Eye (tissue), 1 donor: Measurements from ENCODE around the gene MEAF6.

Source experiments
- DNase-seq: peaks from one replicate; pipeline ENCODE4 v3.0.0-alpha.2; 2015

Gene MEAF6

GRCh38 chr1:37482796-37483744 is 31.5 kb downstream of the MEAF6 start:
- no peak for DNase-seq

- no peak for DNase-seq
These were observed 32.4 kb downstream of the MEAF6 start for GRCh38 chr1:37482004-37482785.

DNA sequence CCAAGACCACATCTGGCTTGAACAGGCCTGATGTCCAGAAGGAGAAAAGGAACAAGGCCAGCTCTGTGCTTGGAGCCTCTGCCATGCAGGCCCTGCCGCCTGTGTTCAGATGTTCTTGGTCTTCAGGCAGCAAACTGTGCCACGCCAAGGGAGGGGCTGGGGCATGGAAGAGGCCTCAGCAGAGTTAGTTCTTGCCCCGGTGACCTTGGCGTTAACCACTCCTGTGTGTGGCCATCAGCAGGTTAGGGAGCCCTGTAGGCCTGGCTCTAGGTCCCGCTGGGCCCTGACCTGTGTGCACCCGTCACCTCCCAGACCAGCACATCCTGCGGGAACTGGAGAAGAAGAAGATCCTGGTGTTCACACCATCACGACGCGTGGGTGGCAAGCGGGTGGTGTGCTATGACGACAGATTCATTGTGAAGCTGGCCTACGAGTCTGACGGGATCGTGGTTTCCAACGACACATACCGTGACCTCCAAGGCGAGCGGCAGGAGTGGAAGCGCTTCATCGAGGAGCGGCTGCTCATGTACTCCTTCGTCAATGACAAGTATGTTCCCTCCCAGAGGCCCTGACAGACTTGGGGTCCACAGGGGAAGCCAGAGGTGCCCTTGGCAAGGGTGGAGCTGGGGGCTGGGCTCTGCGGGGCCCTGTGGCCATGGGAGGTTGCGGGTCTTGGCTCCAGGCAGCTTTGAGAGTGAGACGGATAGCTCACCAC is 33.1 kb downstream of the MEAF6 start:
- no peak for DNase-seq

DNA sequence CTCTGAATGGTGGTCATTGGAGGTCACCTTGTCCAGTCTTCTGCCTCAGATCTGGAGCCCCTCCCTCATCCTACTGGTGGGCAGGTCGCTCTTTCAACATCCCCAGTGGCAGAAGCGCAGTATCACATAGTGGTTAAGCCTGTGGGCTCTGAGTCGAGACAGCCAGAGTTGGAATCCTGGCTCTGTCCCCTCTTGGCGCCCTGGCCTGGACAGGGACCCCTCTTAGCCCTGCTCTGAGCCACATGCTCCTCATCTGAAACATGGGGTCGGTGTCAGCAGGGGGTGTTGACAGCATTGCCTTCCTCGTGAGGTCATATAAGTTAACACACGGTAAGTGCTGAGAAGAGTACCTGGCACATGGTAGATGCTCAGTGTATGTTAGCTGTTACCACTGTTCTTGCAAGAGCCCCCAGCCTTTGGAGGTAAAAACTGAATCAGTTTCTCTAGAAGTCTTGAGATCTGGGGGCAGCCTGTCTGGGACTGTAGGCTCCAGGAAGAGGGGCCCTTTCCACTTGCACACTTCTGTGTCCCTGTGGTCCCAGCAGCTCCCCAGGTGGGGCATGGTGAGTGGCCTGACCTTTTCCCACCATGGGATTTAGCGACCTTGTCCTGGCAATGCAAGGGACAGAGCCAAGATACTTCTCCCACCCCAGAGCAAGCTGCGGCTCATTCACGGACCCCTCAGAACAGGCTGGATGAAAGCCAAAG is 33.8 kb downstream of the MEAF6 start:
- DNase-seq: no peak

DNA sequence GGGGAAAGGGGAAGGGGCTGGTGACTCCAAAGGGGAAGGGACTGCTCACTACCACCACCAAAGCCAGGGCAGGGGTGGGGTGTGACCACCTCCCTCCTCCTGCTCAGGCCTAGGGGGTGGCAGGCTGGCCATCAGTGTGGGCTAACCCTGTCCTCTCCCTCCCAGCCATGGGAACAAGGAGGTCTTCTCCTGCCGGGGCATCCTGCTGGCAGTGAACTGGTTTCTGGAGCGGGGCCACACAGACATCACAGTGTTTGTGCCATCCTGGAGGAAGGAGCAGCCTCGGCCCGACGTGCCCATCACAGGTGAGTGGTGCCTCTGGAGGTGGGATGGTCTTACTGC is 34.5 kb downstream of the MEAF6 start:
- no peak for DNase-seq

GRCh38 chr1:37479255-37480124 is 35.1 kb downstream of the MEAF6 start:
- no peak for DNase-seq

GRCh38 chr1:37478890-37479254 is 35.7 kb downstream of the MEAF6 start:
- DNase-seq: no peak

DNA sequence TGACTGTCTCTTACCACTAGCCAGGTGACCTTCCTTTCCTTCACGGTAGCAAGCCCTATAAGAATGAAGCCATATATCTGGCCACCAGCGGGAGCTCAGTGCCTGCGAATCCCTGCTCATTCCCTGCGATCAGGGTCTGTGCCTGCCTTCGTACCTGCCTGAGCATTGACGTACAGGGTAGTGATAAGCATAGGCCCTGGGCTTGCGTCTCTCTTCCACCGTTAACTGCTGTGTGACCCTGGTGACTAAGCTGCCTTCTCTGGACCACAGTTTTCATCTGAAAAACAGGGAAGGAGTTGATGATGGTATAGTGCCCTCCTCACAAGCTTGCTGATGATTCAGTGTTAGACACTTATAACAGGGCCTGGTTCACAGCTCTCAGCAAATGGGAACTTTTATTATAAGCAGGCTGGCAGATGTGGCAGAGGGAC is 36.1 kb downstream of the MEAF6 start:
- no peak for DNase-seq

DNA sequence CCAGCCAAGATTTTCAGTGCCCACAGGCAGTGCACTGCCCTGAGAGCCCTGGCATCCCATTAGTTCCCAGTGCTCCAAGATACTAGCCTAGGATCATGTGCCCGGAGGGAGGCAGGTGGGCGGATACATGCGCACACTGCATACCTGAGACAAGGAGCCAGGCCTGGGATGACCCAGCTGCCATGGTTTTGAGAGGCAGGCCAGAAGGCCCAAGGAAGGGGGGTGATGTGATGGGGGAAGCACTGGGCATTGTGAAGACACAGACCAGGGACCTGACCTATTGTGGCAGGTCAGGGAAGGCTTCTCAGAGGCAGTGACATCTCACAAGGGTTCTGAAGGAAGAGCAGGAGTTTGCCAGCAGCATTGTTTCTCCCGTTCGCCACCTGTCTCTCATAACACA is 36.6 kb downstream of the MEAF6 start:
- DNase-seq: no peak

DNA sequence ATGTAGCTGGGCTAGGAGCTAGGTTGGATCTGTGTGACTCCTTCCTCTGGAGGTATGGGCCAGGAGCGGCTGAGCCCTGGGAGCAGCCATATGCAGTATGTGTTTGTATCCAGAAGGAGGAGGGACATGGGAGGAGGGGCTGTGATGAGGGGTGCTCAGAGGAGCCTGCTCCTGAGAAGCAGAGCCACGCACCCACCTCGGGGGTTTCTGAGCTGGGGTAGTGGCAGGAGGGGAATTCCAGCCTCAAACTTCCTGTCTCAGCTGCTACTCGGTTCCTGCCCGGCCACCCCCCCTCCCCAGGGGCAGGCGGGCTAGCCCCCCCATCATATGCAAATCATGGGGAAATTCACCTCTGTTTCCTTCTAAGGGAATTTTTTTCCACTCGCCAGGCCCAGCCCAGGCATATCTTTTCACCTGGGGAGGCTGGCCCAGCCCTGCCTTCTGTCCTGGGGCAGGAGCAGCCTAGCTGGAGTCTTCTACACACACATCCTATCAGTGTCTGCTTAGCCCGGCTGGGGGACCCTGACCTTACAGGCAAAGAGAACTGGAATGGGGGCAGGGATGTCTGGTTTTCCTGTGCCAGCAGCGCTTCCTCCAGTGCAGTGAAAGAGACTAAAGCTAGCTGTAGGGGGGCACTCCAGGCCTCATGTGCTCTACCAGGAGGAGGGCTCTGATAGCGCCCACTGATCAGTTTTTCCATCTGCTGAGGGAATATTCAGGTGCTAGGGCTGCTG is 37.2 kb downstream of the MEAF6 start:
- DNase-seq: peak; percentile 46

DNA sequence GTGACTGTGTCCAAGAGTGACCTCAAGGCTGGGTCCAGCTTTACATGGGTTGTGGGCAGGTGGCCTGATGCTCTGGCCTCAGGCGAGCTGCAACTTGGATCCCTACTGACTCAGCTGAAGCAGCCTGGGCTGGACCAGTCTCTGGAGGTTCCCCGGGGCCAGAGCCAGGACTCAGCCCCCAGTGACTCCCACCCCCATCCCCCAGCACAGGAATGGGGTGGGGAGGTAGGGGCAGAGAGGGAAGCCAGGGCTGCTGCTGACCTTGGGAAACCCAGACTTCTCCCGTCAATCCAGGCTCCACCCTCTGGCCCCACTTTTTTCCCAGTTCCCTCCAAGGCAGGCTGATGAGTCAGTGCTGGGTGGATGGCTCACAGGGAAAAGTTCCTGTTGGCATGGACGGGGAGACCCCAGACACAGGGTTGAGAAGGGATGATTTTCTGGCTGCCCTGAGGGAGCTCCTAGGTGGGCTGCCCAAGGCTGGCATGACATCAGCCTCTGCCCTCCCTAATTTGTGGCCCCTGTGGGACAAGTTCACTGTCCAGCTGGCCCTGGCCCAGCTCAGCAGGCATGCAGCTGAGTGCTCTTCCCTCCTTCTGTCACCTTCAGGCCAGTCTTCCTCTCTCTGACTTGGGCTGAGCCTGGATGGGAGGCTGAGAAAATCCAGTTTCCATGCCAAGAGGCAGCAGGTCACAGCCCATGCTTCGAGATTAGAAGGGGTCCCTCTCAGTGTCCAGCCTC is 37.9 kb downstream of the MEAF6 start:
- DNase-seq: no peak

DNA sequence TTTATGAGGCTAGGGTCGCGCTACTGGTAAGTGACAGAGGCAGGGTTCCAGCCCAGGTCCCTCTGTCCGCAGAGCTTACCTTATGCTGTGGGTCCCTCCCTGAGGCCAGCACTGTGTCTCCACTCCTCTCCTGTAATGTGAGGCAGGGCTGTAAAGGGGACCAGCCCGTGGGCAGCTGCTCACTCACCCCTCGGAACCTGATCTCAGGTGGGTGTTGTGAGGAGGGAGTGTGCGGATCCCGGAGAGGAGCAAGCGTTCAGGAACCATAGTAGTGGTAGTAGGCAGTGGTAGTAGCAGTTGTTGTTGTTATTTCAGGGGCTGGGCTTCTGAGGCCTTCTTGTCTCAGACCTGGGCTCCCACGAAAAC is 38.5 kb downstream of the MEAF6 start:
- DNase-seq: no peak

DNA sequence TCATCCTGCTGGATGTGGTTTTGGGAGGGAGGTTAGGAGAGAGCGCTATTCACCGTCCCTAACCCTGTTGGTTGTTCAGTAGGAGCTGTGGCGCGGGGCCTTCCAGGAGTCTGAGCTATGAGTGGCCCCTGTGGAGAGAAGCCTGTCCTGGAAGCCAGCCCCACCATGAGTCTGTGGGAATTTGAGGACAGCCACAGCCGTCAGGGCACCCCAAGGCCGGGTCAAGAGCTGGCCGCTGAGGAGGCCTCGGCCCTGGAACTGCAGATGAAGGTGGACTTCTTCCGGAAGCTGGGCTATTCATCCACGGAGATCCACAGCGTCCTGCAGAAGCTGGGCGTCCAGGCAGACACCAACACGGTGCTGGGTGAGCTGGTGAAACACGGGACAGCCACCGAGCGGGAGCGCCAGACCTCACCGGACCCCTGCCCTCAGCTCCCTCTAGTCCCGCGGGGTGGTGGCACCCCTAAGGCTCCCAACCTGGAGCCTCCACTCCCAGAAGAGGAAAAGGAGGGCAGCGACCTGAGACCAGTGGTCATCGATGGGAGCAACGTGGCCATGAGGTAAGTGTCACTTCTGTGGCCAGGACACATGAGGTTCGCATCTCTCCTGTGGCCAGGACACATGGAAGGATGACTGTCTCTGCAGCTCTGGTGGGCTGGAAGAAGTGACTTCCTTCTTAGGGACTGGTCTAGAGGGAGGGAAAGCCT is 39.0 kb downstream of the MEAF6 start:
- DNase-seq: no peak

GRCh38 chr1:37474697-37475379 is 39.7 kb downstream of the MEAF6 start:
- peak; percentile 64 for DNase-seq

GRCh38 chr1:37474046-37474696 is 40.4 kb downstream of the MEAF6 start, which contains the start of gene ZC3H12A:
TSS of gene ZC3H12A (plus strand) at chr1:37474580. CDS start at chr1:37475497, 917 bp downstream.
- peak; percentile 92 for DNase-seq

- peak; percentile 52 for DNase-seq
These were observed 41.0 kb downstream of the MEAF6 start for GRCh38 chr1:37473431-37474045.

DNA sequence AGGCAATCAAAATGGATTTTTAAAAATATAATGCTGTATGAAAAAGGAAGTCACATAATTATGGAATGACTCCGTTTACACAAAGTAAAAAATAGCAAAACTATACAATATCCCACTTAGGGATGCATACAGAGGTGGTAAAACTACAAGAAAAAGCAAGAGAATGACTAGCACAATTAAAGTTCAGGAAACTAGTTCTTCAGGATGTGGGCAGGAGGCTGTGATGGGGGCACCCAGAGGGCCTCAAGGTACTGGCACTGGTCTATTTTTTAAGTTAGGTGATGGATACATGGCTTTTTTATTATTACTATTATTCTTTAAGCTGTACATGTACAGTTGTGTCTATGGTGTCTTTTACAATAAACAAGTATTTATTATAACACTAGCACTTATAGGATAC is 41.6 kb downstream of the MEAF6 start:
- no peak for DNase-seq

DNA sequence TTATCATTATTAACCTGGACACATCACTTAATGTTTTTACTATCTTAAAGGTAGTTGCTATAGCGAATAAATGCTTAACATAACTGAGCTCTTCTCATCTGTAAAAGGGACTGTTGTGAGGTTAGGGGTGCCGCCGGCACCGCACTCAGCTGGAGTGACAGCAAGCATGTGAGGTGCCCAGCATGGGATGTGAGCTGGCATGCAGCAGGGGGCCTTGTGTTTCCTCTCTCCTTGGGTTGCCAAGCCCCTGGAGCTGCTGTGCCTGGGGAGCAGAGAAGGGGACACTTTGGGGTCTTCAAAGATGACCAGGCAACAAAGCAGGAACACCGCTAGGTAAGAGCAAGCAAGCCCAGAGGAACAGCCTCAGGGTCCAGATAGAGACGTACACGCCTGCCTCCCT is 42.3 kb downstream of the MEAF6 start:
- no peak for DNase-seq
